KBM-7 (cell line): ENCODE measurements around the gene SULT2A1.
"Not testable (repeated sequence)": the region's sequence is repeated elsewhere in the genome, so short reads cannot be mapped to it uniquely, and the experiment has no call there.

Experiments
- DNase-seq: peaks from one replicate; pipeline ENCODE4 v3.0.0-alpha.2; 2015
- in situ Hi-C: fragments of 300-500 bp; cut with MboI; formaldehyde crosslinking; loops from 2 replicates; pipeline ENCODE4 v1.14.3; 2020; ENCODE audit warnings: low sequenced_read_pairs, low pct_unique_long_range_greater_than_20kb, mixed read lengths

The SULT2A1 gene

GRCh38 chr19:47886010-47886559, at the start of gene SULT2A1:
Gene SULT2A1, minus strand, starts transcription at chr19:47886315. Its CDS starts 58 bp downstream, at chr19:47886257.
- in situ Hi-C loops, result no loop called here
- DNase-seq, result no peak

- DNase-seq, in situ Hi-C loops: not testable (repeated sequence)
Observed at GRCh38 chr19:47928581-47928980, 42.5 kb upstream of the SULT2A1 start.

GRCh38 chr19:47920107-47920506, 34.0 kb upstream of the SULT2A1 start:
- in situ Hi-C loops, DNase-seq: not testable (repeated sequence)

GRCh38 chr19:47910191-47910590, 24.1 kb upstream of the SULT2A1 start:
- DNase-seq, in situ Hi-C loops: not testable (repeated sequence)

- DNase-seq, in situ Hi-C loops: not testable (repeated sequence)
Observed at GRCh38 chr19:47909350-47909749, 23.2 kb upstream of the SULT2A1 start.

GRCh38 chr19:47901370-47901769, 15.3 kb upstream of the SULT2A1 start:
- DNase-seq, result no peak
- in situ Hi-C loops, result no loop called here

GRCh38 chr19:47899335-47899734, 13.2 kb upstream of the SULT2A1 start:
- no peak for DNase-seq
- in situ Hi-C loops, result no loop called here

- in situ Hi-C loops, result no loop called here
Observed at GRCh38 chr19:47897861-47898260, 11.7 kb upstream of the SULT2A1 start.

GRCh38 chr19:47896773-47897172, 10.7 kb upstream of the SULT2A1 start:
- in situ Hi-C loops, result no loop called here
- DNase-seq, result no peak

More at GRCh38 chr19:47897861-47898260, 11.7 kb upstream of the SULT2A1 start:
- DNase-seq, result no peak

GRCh38 chr19:47896019-47896418, 9.9 kb upstream of the SULT2A1 start:
- in situ Hi-C loops, result no loop called here
- DNase-seq, result no peak

- in situ Hi-C loops, result no loop called here
Observed at GRCh38 chr19:47895165-47895782, 9.2 kb upstream of the SULT2A1 start.

GRCh38 chr19:47891923-47892666, 6.0 kb upstream of the SULT2A1 start:
- peak; percentile 11 for DNase-seq
- in situ Hi-C loops, result no loop called here

More at GRCh38 chr19:47895165-47895782, 9.2 kb upstream of the SULT2A1 start:
- no peak for DNase-seq

GRCh38 chr19:47891622-47891922, 5.5 kb upstream of the SULT2A1 start:
- no peak for DNase-seq
- in situ Hi-C loops, result no loop called here

- in situ Hi-C loops, result no loop called here
- no peak for DNase-seq
Observed at GRCh38 chr19:47890865-47891621, 4.9 kb upstream of the SULT2A1 start.

- in situ Hi-C loops, result no loop called here
- no peak for DNase-seq
Observed at GRCh38 chr19:47885067-47885463, 1.1 kb downstream of the SULT2A1 start.

GRCh38 chr19:47882890-47883289, 3.2 kb downstream of the SULT2A1 start:
- in situ Hi-C loops, result no loop called here

GRCh38 chr19:47881757-47882156, 4.4 kb downstream of the SULT2A1 start:
- no peak for DNase-seq
- in situ Hi-C loops, result no loop called here

More at GRCh38 chr19:47882890-47883289, 3.2 kb downstream of the SULT2A1 start:
- DNase-seq, result no peak

- in situ Hi-C loops, DNase-seq: not testable (repeated sequence)
Observed at GRCh38 chr19:47879385-47879784, 6.7 kb downstream of the SULT2A1 start.

GRCh38 chr19:47878906-47879305, 7.2 kb downstream of the SULT2A1 start:
- in situ Hi-C loops, result no loop called here
- no peak for DNase-seq

- in situ Hi-C loops, result no loop called here
Observed at GRCh38 chr19:47865166-47865565, 20.9 kb downstream of the SULT2A1 start.

More at GRCh38 chr19:47865166-47865565, 20.9 kb downstream of the SULT2A1 start:
- DNase-seq, result no peak
